B cell (primary cell): ENCODE results near the gene ZNF138.

ENCODE experiments used
- EZH2 ChIP-seq: IDR thresholded peaks from 2 replicates; pipeline ENCODE4 v1.6.1; 2012; ENCODE audit warnings: borderline replicate concordance, low read depth, mild to moderate bottlenecking, moderate library complexity, low read length; ENCODE audit not compliant: insufficient read depth, poor library complexity, severe bottlenecking
- TF ChIP-seq, protein P1 (sequence below): fragments of 200-600 bp; IDR thresholded peaks from one replicate; pipeline ENCODE4 v1.8.0; 2022; ENCODE audit warnings: antibody characterized with exemption, mild to moderate bottlenecking

DNA sequence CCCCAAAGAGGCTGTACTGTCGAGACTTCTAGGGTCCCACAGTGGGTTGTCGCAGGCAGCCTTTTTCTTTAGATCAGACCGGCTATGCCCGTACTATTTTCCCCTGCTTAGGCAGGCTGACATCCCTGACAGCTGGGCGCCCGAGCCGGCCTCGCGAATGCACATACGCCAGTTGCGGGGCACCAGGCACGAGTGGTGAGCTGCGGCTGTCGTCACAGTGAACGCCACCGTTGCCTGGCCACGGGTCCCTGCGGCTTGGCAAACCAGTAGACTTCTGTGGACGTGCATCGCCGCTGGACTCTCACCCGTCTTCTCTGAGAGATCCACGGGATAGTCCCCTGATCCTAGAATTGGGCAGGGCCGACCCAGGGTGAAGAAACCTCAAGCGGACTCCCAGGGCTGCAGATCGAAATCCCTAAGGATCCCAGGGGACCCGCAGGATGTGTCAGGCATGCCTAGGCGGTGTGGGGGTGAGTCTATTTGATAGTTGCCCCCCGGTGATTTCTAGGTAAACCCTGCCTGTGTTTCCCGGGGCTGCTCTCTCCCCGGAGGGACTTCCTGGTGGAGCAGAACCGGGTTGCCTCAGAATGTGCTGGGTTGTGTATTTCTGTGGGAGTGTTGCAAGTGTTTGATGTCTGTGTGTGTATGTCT, 75.8 kb downstream of the ZNF138 start:
- TF ChIP-seq EZH2, result no peak
- TF ChIP-seq, protein P1, sequence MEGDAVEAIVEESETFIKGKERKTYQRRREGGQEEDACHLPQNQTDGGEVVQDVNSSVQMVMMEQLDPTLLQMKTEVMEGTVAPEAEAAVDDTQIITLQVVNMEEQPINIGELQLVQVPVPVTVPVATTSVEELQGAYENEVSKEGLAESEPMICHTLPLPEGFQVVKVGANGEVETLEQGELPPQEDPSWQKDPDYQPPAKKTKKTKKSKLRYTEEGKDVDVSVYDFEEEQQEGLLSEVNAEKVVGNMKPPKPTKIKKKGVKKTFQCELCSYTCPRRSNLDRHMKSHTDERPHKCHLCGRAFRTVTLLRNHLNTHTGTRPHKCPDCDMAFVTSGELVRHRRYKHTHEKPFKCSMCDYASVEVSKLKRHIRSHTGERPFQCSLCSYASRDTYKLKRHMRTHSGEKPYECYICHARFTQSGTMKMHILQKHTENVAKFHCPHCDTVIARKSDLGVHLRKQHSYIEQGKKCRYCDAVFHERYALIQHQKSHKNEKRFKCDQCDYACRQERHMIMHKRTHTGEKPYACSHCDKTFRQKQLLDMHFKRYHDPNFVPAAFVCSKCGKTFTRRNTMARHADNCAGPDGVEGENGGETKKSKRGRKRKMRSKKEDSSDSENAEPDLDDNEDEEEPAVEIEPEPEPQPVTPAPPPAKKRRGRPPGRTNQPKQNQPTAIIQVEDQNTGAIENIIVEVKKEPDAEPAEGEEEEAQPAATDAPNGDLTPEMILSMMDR, result no peak
